ENCODE results near the gene HSP90AB1.

The HSP90AB1 gene

DNA sequence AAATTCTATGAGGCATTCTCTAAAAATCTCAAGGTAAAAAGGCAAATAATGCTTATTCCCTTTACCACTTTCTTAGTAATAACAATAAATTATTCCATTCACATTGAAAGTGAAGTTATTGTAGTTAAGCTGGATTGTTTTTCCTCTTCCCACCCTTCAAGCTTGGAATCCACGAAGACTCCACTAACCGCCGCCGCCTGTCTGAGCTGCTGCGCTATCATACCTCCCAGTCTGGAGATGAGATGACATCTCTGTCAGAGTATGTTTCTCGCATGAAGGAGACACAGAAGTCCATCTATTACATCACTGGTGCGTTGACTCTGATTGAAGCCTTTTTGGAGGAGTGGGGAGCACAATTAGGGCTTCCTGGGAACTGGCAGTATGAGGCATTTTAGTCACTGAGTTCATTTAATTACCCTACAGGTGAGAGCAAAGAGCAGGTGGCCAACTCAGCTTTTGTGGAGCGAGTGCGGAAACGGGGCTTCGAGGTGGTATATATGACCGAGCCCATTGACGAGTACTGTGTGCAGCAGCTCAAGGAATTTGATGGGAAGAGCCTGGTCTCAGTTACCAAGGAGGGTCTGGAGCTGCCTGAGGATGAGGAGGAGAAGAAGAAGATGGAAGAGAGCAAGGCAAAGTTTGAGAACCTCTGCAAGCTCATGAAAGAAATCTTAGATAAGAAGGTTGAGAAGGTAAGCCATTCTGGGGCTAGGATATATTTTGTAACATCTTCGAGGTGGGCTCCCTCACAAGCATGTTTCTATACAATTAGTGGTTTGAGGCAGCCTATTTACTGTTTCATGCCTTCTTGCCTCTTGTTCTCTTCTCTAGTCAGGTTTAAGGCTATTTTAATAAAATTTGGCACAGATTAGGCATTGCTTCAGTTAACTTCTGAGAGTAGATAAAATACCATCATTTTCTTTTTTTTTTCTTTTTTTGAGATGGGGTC lies 4.9 kb downstream of the HSP90AB1 start:
- TF ChIP-seq, protein P1, sequence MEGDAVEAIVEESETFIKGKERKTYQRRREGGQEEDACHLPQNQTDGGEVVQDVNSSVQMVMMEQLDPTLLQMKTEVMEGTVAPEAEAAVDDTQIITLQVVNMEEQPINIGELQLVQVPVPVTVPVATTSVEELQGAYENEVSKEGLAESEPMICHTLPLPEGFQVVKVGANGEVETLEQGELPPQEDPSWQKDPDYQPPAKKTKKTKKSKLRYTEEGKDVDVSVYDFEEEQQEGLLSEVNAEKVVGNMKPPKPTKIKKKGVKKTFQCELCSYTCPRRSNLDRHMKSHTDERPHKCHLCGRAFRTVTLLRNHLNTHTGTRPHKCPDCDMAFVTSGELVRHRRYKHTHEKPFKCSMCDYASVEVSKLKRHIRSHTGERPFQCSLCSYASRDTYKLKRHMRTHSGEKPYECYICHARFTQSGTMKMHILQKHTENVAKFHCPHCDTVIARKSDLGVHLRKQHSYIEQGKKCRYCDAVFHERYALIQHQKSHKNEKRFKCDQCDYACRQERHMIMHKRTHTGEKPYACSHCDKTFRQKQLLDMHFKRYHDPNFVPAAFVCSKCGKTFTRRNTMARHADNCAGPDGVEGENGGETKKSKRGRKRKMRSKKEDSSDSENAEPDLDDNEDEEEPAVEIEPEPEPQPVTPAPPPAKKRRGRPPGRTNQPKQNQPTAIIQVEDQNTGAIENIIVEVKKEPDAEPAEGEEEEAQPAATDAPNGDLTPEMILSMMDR (IDR thresholded peaks at IDR 0.05): no peak

DNA sequence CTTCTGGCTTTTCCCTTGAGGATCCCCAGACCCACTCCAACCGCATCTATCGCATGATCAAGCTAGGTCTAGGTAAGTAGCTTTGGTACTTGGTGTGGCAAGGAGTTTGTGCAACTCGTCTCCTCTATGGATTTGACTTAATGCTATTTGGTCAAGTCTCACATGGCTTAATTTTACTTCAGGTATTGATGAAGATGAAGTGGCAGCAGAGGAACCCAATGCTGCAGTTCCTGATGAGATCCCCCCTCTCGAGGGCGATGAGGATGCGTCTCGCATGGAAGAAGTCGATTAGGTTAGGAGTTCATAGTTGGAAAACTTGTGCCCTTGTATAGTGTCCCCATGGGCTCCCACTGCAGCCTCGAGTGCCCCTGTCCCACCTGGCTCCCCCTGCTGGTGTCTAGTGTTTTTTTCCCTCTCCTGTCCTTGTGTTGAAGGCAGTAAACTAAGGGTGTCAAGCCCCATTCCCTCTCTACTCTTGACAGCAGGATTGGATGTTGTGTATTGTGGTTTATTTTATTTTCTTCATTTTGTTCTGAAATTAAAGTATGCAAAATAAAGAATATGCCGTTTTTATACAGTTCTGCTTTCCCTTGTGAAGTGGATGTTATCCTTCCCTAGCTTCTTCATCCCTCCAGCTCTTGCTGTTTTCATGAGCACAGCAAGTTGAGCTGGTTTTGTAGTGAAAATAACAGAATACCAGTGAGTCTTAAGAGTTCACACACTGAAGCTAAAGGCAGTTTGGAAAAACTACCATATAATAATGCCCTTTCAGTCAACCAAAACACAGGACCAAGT lies 6.6 kb downstream of the HSP90AB1 start:
- TF ChIP-seq, protein P1 (IDR thresholded peaks at IDR 0.05): peak; percentile 51

DNA sequence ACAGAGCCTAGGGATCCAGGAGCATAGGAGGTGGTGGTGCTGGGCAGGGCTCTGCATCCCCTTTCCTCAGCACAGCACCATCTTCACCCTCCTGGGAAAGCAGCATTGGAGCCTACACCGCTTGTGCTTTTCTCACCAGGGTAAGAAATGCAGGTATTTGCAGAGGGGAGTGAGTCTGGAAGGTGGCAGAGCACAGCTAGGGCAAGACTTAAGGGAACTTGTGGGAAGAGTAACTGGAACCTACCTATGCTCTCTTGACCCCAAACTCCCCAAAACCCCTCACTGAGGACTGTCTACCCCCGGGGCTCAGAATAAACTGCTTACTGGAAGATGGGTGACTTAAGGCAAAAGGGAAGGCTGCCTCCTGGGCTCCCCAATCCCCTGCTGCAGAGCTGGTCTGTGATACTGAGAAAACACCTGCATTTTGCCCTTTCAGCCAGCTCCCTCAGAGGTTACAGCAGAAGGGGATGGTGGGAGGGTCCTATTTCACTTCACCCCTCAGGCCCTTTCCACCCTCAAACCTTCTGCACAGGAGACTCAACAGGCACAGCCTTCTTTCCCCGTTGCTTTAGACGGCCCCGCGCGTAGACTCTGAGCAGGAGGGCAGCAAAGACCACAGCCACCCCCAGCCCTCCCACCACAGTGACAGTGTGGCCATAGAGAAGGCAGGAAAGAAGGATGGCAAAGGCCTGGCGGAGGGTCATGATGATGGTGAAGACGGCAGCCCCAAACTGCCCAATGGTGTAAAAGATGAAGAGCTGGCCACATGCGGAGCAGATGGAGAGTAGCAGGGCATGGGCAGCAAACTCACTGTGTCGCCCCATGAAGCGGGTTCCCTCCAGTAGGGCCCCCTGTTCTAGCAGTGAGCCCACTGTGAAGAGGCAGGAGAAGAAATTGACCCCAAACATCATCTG lies 7.5 kb downstream of the HSP90AB1 start:
- TF ChIP-seq, protein P1 (IDR thresholded peaks at IDR 0.05): no peak

- TF ChIP-seq, protein P1 (IDR thresholded peaks at IDR 0.05): no peak
These were observed 8.4 kb downstream of the HSP90AB1 start for GRCh38 chr6:44255105-44255808.

- TF ChIP-seq, protein P1 (IDR thresholded peaks at IDR 0.05): no peak
These were observed 9.2 kb downstream of the HSP90AB1 start for GRCh38 chr6:44255871-44256774.

- TF ChIP-seq, protein P1 (IDR thresholded peaks at IDR 0.05): no peak
These were observed 9.8 kb downstream of the HSP90AB1 start for GRCh38 chr6:44256775-44257024.
